Stimulated activated CD4-positive, alpha-beta T cell treated with anti-CD3 and anti-CD28 coated beads, Interleukin-2, amount 100 ng/mL, for 48 hours (primary cell): ENCODE results near the gene ANKRD1.
"Not testable (repeated sequence)": the region's sequence is repeated elsewhere in the genome, so short reads cannot be mapped to it uniquely, and the experiment has no call there.

Source experiments
- DNase-seq, 2 donors: peaks; one replicate each; pipeline ENCODE4 v3.0.0-alpha.2; 2020

The ANKRD1 gene

GRCh38 chr10:90920986-90921666 is at the start of gene ANKRD1:
TSS of gene ANKRD1 (minus strand) at chr10:90921087. CDS start at chr10:90921027, 60 bp downstream.
- no peak for DNase-seq

- DNase-seq: no peak
These were observed 49.2 kb upstream of the ANKRD1 start for GRCh38 chr10:90969947-90970673.

- no peak for DNase-seq
These were observed 48.2 kb upstream of the ANKRD1 start for GRCh38 chr10:90969121-90969534.

GRCh38 chr10:90968328-90969081 is 47.6 kb upstream of the ANKRD1 start:
- no peak for DNase-seq

- no peak for DNase-seq
These were observed 47.0 kb upstream of the ANKRD1 start for GRCh38 chr10:90967865-90968264.

- no peak for DNase-seq
These were observed 45.3 kb upstream of the ANKRD1 start for GRCh38 chr10:90966146-90966545.

GRCh38 chr10:90965720-90966119 is 44.8 kb upstream of the ANKRD1 start:
- no peak for DNase-seq

- no peak for DNase-seq
These were observed 44.0 kb upstream of the ANKRD1 start for GRCh38 chr10:90964781-90965465.

- DNase-seq: no peak
These were observed 42.4 kb upstream of the ANKRD1 start for GRCh38 chr10:90963331-90963730.

- DNase-seq: no peak
These were observed 39.5 kb upstream of the ANKRD1 start for GRCh38 chr10:90960355-90960814.

GRCh38 chr10:90959826-90960225 is 38.9 kb upstream of the ANKRD1 start:
- DNase-seq: no peak

GRCh38 chr10:90958781-90959180 is 37.9 kb upstream of the ANKRD1 start:
- no peak for DNase-seq

GRCh38 chr10:90947030-90947960 is 26.4 kb upstream of the ANKRD1 start:
- DNase-seq: no peak

GRCh38 chr10:90945491-90946070 is 24.7 kb upstream of the ANKRD1 start:
- DNase-seq: no peak

- DNase-seq: no peak
These were observed 23.9 kb upstream of the ANKRD1 start for GRCh38 chr10:90944749-90945148.

- DNase-seq: not testable (repeated sequence)
These were observed 22.1 kb upstream of the ANKRD1 start for GRCh38 chr10:90942980-90943379.

- no peak for DNase-seq
These were observed 18.8 kb upstream of the ANKRD1 start for GRCh38 chr10:90939648-90940047.

- no peak for DNase-seq
These were observed 18.2 kb upstream of the ANKRD1 start for GRCh38 chr10:90939116-90939515.

GRCh38 chr10:90937645-90938258 is 16.9 kb upstream of the ANKRD1 start:
- no peak for DNase-seq

GRCh38 chr10:90936276-90936659 is 15.4 kb upstream of the ANKRD1 start:
- no peak for DNase-seq
